Stomach (tissue), 9 donors: ENCODE measurements around the gene VARS2. TPM values are rescaled to one million over a fixed set of nuclear protein-coding genes. Genes with fewer than 3 reads are reported as not detected.
"Not testable (repeated sequence)": the region's sequence is repeated elsewhere in the genome, so short reads cannot be mapped to it uniquely, and the experiment has no call there.

Experiments
- DNase-seq, 2 donors: peaks; one replicate each; pipeline versions ENCODE4 v3.0.0 to v3.0.0-alpha.2; 2013 to 2019
- H3K27ac ChIP-seq, 5 donors: fragments of 200-600 bp in 4 of 5; sonication (generic) in 4 of 5; one replicate each; pipeline ENCODE4 v1.5.1; 2013 to 2019; ENCODE audit warnings: mild to moderate bottlenecking in 1 of 5, moderate library complexity in 1 of 5
- H3K27me3 ChIP-seq, 3 donors: fragments of 200-600 bp; sonication (generic); one replicate each; pipeline ENCODE4 v1.5.1; 2017 to 2019; ENCODE audit warnings: mixed run types in 1 of 3
- H3K36me3 ChIP-seq, 4 donors: fragments of 200-600 bp; sonication (generic); 1 replicate in 3 of 4; 2 replicates in 1 of 4; pipeline ENCODE4 v1.5.1; 2016 to 2019
- H3K4me1 ChIP-seq, 4 donors: fragments of 200-600 bp; sonication (generic); one replicate each; pipeline ENCODE4 v1.5.1; 2016 to 2019
- H3K4me3 ChIP-seq, 4 donors: fragments of 200-600 bp; sonication (generic) in 3 of 4; one replicate each; pipeline ENCODE4 v1.5.1; 2016 to 2019; ENCODE audit warnings: mild to moderate bottlenecking in 1 of 4
- H3K9me3 ChIP-seq, 4 donors: fragments of 200-600 bp; sonication (generic); one replicate each; pipeline ENCODE4 v1.5.1; 2016 to 2019
- EP300 ChIP-seq: sonication (generic); formaldehyde crosslinking; IDR thresholded peaks from one replicate; pipeline ENCODE4 v1.6.1; 2017; ENCODE audit warnings: antibody characterized with exemption
- POLR2A ChIP-seq, 4 donors: fragments of 450-650 bp; IDR thresholded peaks; one replicate each; pipeline ENCODE4 v1.6.1; 2016; ENCODE audit warnings: antibody characterized with exemption in 4 of 4, control low read depth in 2 of 4, mild to moderate bottlenecking in 1 of 4, moderate library complexity in 1 of 4
- POLR2AphosphoS5 ChIP-seq, 3 donors: sonication (generic); formaldehyde crosslinking; IDR thresholded peaks; one replicate each; pipeline ENCODE4 v1.6.1; 2016; ENCODE audit warnings: antibody characterized with exemption in 3 of 3
- WGBS, 5 donors: extraction: QIAGEN DNeasy Blood & Tissue Kit in 3 of 5; methylation state at CpG; one replicate each; pipeline versions ENCODE4 v1.1.5 to v1.1.7; 2013 to 2018; 5-methylcytosine and 5-hydroxymethylcytosine counted together
- intact Hi-C: fragments of 100-400 bp; cut with DNase I; formaldehyde crosslinking; loops from one replicate; pipeline ENCODE4 v1.15.1; 2023; ENCODE audit warnings: low total_unique reads
- polyA plus RNA-seq, 3 donors: library from polyadenylated mRNA; stranded (reverse); fragments of 200-250 nt; gene quantifications; one replicate each; pipeline ENCODE4 v1.2.3, GENCODE V29; 2013
- total RNA-seq, 5 donors: library from RNA; depleted of rRNA; stranded (reverse); fragments of >200 nt; gene quantifications; one replicate each; pipeline versions ENCODE4 v1.1.0 to v1.2.3, GENCODE V29; 2014 to 2016
- TF ChIP-seq, protein P1 (sequence below), 7 experiments: fragments of 450-650 bp in 4 of 7; fragments of 200-600 bp in 3 of 7; sonication (generic) in 3 of 7; IDR thresholded peaks; one replicate each; pipeline ENCODE4 v1.5.1; 2016 to 2019; ENCODE audit warnings: antibody characterized with exemption in 7 of 7, control low read depth in 2 of 7, mild to moderate bottlenecking in 1 of 7
- donor health status: healthy with polysubstance abuse.
- donor health status: Bipolar disorder and iron deficiency.
- donor health status: healthy.

Gene VARS2
- total and polyA plus RNA-seq, 8 donors = 1.2 to 61.6 (median 21.6) TPM

DNA sequence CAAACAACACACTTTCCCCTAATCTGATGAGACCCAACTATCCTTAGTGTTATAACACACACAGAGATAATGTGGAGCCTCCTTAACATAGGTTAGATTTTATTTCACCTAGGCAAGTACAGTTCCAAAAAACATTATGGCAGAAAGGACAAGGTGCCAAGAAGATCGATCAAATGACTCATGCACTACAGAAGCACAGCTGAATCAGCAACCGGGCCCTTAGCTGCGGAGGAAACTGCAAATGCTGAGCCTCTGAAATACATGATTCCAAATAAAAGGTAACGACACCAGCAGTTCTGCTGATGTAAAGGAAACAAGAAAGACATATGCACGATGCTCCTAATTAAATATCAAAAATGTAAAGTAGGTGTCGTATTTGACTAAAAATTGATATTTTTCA lies 49.6 kb downstream of the VARS2 start:
- no peaks in the 10 kb centered on the region for H3K9me3 ChIP-seq
- peaks cover 0 to 6% (median 0%) of the 10 kb centered on the region in 4 donors for H3K4me1 ChIP-seq
- no peak for TF ChIP-seq POLR2AphosphoS5 (IDR thresholded peaks at IDR 0.05)
- no peak for TF ChIP-seq EP300
- TF ChIP-seq POLR2A (IDR thresholded peaks at IDR 0.05) = no peak
- TF ChIP-seq, protein P1, sequence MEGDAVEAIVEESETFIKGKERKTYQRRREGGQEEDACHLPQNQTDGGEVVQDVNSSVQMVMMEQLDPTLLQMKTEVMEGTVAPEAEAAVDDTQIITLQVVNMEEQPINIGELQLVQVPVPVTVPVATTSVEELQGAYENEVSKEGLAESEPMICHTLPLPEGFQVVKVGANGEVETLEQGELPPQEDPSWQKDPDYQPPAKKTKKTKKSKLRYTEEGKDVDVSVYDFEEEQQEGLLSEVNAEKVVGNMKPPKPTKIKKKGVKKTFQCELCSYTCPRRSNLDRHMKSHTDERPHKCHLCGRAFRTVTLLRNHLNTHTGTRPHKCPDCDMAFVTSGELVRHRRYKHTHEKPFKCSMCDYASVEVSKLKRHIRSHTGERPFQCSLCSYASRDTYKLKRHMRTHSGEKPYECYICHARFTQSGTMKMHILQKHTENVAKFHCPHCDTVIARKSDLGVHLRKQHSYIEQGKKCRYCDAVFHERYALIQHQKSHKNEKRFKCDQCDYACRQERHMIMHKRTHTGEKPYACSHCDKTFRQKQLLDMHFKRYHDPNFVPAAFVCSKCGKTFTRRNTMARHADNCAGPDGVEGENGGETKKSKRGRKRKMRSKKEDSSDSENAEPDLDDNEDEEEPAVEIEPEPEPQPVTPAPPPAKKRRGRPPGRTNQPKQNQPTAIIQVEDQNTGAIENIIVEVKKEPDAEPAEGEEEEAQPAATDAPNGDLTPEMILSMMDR (IDR thresholded peaks at IDR 0.05) = no peak
- no peak for DNase-seq
- intact Hi-C loops = no loop called here
- no peaks in the 10 kb centered on the region for H3K27me3 ChIP-seq
- WGBS, 5 donors = 74 to 85% (median 78%) methylated on average over 6 of the region's 6 CpGs
- H3K36me3 ChIP-seq = no peaks in the 10 kb centered on the region
- no peak overlapping the region for H3K4me3 ChIP-seq
- no peak overlapping the region for H3K27ac ChIP-seq

DNA sequence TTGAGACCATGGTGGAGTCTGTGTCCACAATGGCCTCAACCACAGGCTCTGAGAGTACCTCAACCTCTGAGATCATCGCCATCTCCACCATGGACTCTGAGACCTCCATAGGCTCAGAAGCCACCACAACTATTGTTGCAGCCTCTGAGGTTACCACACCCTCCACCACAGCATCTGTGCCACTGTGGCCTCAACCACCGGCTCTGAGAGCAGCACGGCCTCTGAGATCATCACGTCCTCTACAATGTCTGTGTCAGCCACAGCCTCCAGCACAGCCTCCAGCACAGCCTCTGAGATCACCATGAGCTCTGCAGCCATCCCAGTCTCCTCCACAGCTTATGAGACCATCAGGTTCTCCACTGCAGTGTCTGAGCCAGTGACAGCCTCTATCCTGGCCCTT lies 50.0 kb downstream of the VARS2 start:
- Histone ChIP-seq H3K4me3 (no peak overlapping the region), H3K4me1 (peaks cover 0 to 6% (median 0%) of the 10 kb centered on the region in 4 donors), H3K9me3 (no peaks in the 10 kb centered on the region), H3K36me3 (no peaks in the 10 kb centered on the region), H3K27ac (no peak overlapping the region), H3K27me3 (no peaks in the 10 kb centered on the region)
- no peak for DNase-seq
- intact Hi-C loops = no loop called here
- WGBS, 5 donors = 60 to 85% (median 83%) methylated on average over 4 of the region's 4 CpGs
- TF ChIP-seq EP300 (no peak), POLR2A (IDR thresholded peaks at IDR 0.05) (no peak), POLR2AphosphoS5 (IDR thresholded peaks at IDR 0.05) (no peak)
- TF ChIP-seq, protein P1 (IDR thresholded peaks at IDR 0.05) = no peak

DNA sequence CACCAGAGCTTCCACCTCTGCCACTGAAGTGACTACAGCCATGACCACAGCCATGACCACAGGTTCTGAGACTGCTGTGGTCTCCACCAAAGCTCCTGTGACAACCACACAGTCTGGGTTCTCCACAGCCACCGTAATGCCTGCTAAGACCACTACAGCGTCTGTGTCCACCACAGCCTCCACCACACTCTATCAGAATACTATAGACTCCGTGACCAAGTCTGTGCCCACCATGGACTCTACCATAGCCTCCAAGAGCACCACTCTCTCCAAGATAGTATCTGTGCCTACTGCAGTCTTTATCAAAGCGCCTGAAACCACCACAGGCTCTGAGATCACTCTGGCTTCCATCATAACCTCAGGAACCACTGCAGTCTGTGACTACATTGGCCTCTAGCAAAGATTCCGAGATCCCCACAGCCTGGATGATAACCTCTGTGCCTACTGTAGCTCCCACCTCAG lies 51.1 kb downstream of the VARS2 start:
- TF ChIP-seq, protein P1 (IDR thresholded peaks at IDR 0.05) = no peak
- TF ChIP-seq EP300 (no peak), POLR2A (IDR thresholded peaks at IDR 0.05) (no peak), POLR2AphosphoS5 (IDR thresholded peaks at IDR 0.05) (no peak)
- Histone ChIP-seq H3K36me3 (no peaks in the 10 kb centered on the region), H3K9me3 (no peaks in the 10 kb centered on the region), H3K4me3 (no peak overlapping the region), H3K4me1 (peaks cover 0 to 6% (median 0%) of the 10 kb centered on the region in 4 donors), H3K27ac (no peak overlapping the region), H3K27me3 (no peaks in the 10 kb centered on the region)
- DNase-seq = no peak
- 77 to 87% (median 84%) methylated on average over 5 of the region's 5 CpGs for WGBS, 5 donors
- intact Hi-C loops = no loop called here

DNA sequence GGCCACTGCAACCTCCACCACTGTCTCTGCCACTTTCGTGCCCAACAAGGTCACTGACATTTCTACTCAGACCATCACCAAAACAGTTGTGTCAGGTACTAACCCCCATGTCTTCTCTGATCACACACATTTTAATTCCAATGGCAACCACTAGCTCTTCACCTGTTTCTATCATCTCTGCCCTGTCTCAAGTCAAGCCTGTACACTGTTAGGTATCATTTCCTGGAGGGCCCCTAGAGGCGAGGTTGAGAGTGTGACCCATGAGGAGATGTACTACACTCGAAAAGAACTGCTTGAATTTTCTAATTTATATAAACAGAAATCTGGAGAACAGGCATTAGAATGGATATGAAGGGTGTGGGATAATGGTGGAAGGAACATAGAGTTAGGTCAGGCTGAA lies 52.1 kb downstream of the VARS2 start:
- Histone ChIP-seq H3K9me3 (no peaks in the 10 kb centered on the region), H3K4me1 (peaks cover 0 to under 1% (median 0%) of the 10 kb centered on the region in 4 donors), H3K27me3 (no peaks in the 10 kb centered on the region), H3K4me3 (no peak overlapping the region), H3K27ac (no peak overlapping the region), H3K36me3 (no peaks in the 10 kb centered on the region)
- intact Hi-C loops = no loop called here
- DNase-seq = no peak
- no peak for TF ChIP-seq POLR2A (IDR thresholded peaks at IDR 0.05)
- 65 to 79% (median 70%) methylated on average over 3 of the region's 3 CpGs for WGBS, 5 donors

DNA sequence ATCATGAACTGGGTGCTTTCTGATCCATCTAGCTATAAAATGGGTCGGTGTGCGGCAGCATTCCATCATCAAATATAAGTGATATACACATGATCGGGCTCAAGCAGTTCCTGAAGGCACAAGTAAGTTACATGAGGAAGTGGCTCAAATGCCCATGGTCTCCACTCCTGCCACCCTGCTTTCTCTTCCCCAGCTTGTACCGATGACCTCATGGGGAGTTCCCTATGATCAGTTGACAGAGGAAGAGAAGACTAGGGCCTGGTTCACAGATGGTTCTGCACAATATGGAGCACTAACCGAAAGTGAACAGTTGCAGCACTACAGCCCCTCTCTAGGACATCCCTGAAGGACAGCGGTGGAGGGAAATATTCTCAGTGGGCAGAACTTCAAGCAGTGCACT lies 55.1 kb downstream of the VARS2 start:
- peaks cover 0 to 10% (median 0%) of the 10 kb centered on the region in 3 donors for H3K27me3 ChIP-seq
- intact Hi-C loops, H3K9me3 ChIP-seq, H3K36me3 ChIP-seq, H3K4me1 ChIP-seq, H3K4me3 ChIP-seq, H3K27ac ChIP-seq, DNase-seq: not testable (repeated sequence)
- WGBS, 5 donors = 92 to 96% (median 93%) methylated on average over 6 of the region's 6 CpGs
